Retina (tissue), 1 donor: ENCODE measurements around the gene CFAP54.

ENCODE experiments used
- DNase-seq: peaks from one replicate; pipeline ENCODE4 v3.0.0-alpha.2; 2016

Gene CFAP54

DNA sequence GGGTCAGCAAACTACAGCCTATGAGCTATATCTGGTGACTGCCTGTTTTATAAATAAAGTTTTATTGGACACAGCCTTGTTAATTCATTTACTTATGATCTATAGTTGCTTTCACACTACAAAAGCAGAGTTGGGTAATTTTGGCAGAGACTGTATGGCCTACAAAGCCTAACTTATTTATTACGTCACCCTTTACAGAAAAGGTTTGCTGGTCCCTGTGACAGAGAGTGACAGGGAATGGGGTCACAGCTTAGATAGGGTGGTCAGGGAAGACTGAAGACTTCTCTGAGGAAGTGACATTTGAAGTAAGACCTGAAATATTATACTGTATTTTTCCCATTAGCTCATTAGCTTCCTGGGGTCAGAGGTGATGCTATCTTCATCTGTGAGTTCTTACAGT lies 342.0 kb downstream of the CFAP54 start:
- no peak for DNase-seq

DNA sequence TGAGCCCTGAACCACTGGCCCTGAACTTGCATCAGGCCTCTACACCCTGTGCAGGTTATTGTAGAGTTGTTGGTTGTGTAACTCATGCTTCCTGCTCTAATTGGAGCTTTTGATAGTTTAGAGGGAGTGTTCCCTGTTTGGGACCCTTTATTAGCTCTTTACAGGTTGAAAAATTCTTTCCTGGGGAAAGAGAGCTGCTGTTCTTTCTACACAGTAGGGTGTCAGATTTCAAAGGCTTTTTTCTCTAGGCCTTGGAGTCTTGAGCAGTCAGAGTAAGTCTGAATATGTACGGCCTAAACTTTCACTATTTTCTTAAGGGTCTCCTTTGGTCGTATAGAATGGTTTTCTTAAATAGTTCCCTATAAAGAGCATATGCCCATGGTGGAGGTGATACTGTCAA lies 356.9 kb downstream of the CFAP54 start:
- DNase-seq: no peak

DNA sequence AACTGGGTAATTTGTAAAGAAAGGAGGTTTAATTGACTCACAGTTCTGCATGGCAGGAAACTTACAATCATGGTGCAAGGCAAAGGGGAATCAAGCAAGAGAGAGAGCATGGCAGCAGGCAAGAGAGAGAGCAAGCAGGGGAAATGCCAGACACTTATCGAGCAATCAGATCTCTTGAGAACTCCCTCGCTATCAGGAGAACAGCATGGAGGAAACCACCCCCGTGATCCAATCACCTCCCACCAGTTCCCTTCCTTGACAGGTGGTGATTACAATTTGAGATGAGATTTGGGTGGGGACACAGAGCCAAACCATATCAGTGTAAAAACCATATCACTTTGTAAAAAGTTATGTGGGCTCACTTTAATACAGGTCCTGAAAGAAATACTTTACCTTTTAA lies 361.3 kb downstream of the CFAP54 start:
- DNase-seq: no peak

DNA sequence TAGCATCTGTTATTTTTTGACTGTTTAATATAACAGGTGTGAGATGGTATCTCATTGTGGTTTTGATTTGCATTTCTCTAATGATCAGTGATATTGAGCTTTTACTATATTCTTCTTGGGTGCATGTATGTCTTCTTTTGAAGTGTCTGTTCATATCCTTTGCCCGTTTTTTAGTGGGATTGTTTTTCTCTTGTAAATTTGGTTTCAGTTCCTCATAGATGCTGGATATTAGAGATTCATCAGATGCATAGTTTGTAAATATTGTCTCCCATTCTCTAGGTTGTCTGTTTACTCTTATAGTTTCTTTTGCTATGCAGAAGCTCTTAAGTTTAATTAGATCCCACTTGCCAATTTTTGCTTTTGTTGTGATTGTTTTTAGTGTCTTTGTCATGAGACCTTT lies 368.8 kb downstream of the CFAP54 start:
- DNase-seq: no peak

DNA sequence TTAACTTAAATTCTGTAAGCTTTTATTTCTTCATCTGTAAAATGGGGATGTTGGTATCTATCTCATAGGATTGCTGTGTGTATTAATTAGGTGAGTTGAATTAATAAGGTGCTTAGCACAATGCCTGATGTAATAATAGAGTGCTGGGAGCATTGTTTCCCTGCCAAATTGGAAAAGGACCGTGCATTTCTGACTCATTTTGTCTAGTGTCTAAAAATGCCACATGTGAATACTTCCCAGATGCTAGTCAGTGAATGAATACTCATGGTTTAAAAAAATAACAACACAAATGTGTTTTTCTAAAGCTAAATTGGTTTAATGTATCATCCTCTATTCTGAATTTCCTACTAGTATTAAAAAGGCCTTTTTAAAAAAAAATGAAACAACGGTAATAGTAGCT lies 372.3 kb downstream of the CFAP54 start:
- no peak for DNase-seq

DNA sequence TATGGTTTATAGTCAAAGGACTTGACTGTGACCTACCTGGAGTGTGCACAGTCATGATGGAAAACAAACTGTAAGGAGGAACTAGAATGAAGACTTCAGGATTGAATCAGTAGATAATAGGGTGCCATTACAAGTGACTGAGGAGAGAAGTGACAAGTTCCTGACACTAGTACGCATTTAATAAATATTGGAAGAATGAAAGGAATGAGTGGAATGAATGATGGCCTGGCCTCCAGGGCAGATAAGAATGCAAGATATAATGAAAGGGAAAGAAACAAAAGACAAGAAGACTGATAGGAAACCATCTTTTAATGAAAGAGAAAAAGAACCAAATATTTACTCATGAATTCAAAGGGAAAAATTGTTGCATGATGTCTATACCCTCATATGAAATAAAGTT lies 372.9 kb downstream of the CFAP54 start:
- no peak for DNase-seq

DNA sequence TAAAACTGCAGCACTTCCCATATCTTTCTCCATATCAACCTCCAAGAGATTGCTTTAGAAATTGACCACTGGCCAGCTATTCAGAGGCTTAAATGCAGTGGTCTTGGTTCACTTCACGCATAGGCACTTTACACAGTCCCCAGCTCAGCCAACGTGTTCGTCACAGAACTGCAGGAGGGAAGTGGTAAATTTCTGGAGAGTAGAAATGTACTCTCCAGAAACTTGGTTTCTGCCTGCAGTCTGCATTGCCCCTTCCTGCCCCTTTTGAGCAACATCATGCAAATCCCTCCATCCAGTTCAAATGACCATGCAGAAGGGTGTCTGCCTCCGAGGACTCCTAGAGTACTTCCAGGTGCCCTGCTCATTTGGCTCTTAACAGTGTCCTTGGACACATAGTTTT lies 375.0 kb downstream of the CFAP54 start:
- DNase-seq: no peak

DNA sequence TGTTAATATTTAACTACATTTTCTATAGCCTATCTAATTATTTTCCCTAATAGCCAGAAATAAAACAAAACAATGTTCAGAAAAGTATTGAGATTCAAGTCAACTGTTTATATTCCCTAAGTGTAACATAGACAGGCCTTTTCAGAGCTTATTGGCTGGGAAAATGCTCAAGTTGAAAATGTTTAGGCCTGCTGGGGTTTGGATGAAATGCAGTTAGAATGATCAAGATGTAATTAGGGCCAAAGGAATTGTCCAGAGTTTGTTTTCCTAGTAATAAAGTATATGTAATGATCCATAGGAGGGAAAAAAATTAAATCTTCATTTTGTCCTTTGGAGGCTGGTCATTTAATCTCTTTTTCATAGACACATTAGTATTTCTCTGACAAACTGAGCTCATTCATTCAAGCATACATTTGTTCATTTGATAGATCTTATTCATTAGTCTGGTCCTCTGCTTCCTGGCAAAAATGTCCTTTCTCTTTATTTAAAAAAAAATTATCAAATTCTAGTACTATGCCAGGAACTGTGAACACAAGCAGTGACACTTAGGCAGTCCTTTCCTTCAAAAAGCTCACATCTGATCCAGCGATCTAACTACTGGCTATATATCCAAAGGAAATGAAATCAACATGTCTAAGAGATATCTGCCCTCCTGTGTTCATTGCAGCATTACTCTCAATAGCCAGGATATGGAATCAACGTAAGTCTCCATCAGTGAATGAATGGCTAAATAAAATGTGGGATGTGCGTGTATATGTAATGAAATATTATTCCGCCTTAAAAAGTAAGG lies 377.6 kb downstream of the CFAP54 start:
- DNase-seq: no peak

DNA sequence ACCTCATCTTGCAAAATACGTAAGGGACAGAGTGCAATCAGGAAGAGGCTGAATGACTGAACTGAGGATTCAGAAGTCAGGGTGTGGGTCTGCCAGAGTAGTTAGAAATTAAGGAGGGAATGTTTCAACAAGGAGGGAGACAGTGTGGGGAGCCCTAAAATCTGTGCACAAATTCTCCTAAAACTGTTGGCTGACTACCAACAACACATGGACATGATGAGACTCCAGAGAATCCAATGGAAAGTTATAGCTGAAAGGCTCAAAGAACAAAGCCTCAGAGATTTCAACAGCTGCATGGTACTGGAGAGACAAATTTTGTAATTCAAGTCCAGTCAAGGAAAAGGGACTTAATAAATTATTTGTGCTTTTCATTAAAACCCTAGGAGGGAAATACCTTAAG lies 381.6 kb downstream of the CFAP54 start:
- DNase-seq: no peak

DNA sequence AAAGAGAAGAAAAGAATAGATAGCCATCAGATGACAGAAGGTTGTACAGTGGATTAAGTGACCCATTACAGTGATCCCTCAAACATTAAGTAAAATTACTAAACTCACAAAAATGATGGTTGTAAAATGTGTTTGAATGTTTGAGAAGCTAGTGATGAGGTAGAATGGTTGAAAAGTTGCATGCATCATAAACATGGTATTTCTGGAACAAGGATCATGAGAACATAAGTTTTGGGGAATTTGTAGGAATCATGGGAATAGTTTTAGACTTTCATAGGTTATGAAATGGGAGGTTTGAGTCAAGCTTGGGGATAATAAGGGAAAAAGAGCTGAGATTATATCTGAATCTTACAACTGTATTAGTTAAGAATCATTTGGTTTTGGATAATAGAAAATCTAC lies 383.6 kb downstream of the CFAP54 start:
- DNase-seq: no peak

DNA sequence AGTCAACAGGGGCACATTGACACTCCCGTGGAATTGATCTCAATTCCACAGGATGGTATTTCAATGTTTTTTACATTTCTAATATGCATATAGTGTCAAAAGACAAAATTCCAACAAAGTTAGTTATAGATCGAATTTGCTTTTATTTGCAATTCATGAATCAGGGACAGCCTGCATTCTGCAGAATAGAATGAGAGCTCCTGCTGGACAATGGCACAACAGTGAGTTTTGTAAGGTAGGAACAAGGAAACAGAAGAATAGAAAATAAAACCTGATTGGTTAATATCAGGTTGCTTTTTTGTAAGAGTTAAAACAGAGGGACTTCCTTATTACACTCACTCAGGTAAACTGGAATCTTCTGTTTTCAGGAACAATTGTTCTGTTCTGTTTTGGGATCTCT lies 384.8 kb downstream of the CFAP54 start:
- DNase-seq: no peak

DNA sequence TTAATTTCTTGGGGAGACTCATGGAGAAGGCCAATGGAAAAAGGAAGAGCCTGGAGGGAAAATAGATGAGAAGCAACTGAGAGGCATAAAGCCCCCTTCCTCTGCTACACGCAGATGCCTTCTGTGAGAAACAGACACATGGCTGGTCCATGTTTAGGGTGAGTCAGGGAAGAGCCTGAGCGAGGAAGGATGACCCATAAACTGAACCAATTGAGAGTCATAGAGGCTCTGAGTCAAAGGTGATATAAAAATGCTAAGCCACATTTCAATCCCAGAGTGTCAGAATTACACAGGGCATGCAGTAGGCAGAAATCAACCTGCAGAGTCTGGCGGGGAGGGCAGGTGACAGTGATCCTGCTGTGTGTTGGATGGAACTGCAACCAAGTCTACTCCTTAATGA lies 387.6 kb downstream of the CFAP54 start:
- no peak for DNase-seq

DNA sequence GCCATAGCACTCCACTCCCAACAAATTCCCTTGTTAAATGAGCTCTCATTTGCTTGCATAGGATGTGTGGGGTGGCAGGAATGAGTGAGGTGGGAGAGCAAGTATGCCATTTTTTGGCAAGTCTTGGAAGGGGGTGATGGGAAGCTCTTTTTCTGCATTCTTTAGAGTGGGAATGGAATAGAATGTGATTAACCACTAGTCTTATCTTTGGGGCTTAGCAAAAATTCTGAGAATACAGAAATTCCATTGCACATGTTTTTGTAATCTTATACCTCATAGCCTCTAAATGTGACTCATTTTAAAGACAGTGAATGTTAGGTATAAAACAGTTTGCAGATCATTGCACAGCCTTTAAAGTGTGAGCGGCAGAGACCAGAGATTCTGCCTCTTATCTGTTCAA lies 389.3 kb downstream of the CFAP54 start:
- no peak for DNase-seq

DNA sequence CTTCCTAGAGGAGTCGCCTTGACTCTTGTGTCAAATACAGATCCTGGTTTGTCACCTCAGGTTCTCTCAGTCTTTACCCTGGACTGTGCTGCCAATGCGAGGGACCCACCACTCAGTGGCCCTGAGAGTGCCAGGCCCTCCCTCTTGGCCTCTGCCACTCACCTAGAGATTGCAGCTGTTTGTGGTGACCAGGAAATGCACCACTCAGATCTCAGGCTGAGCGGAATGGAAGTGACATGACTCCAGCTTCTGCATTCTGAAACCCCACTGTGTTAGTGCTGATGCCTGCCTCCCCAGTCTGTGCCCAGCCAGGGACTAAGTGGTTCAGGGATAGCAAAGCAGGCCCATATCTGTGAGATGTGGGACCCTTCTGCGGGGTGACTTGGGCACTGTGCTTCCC lies 389.9 kb downstream of the CFAP54 start:
- no peak for DNase-seq

DNA sequence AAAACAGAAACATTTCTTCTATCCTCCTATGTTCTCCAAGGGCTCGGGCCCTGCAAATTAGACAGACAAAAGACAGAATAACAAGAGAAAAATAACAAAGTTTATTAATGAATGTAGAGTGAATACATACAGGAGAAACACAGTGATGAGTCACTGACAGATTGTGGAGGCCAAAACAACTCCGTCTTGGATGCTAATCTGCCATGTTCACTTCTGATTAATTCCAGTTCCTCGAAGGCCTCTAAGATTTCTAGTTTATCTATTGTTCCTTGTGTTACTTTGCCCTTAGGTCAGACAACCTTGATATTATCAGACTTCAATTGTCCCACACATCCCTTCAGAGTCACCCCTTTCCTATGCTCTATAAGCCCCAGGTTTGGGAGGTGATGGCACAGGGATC lies 390.8 kb downstream of the CFAP54 start:
- no peak for DNase-seq

DNA sequence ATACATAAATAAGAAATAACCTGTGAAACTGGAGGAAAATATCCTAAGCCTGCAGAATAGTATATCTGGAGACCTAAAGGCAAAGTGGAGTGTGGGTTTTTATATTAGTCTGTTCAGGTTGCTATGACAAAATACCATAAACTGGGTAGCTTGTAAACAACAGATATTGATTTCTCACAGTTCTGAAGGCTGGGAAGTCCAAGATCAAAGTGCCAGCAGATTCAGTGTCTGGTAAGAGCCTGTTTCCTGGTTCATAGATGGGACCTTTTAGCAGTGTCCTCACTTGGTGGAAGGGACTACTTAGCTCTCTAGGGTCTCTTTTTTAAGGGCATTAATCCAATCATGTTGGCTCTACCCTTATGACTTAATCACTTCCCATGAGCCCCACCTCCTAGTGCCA lies 392.2 kb downstream of the CFAP54 start:
- DNase-seq: no peak

DNA sequence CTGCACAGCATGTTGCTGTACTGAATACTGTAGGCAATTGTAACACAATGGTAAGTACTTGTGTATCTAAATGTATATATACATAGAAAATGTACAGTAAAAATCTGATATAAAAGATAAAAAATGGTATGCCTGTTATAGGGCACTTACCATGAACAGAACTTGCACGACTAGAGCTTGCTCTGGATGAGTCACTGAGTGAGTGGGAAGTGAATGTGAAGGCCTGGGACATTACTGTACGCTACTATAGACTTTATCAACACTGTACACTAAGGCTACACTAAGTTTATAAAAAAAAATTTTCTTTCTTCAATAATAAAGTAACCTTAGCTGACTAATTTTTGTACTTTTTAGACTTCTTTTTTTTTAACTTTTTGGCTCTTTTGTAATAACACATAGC lies 393.5 kb downstream of the CFAP54 start:
- no peak for DNase-seq

DNA sequence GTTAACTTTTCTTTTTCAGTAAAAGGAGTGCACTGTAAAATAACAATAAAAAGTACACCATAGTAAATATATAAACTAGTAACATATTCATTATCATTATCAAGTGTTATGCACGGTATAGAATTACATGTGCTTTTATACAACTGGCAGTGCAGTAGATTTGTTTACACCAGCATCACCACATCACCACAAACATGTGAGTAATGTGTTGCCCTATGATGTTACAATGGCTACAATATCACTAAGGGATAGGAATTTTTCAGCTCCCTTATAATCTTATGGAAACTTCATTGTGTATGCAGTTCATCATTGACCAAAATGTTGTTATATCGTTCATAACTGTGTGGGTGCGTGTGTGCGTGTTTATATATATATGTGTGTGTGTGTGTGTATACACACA lies 394.2 kb downstream of the CFAP54 start:
- no peak for DNase-seq

DNA sequence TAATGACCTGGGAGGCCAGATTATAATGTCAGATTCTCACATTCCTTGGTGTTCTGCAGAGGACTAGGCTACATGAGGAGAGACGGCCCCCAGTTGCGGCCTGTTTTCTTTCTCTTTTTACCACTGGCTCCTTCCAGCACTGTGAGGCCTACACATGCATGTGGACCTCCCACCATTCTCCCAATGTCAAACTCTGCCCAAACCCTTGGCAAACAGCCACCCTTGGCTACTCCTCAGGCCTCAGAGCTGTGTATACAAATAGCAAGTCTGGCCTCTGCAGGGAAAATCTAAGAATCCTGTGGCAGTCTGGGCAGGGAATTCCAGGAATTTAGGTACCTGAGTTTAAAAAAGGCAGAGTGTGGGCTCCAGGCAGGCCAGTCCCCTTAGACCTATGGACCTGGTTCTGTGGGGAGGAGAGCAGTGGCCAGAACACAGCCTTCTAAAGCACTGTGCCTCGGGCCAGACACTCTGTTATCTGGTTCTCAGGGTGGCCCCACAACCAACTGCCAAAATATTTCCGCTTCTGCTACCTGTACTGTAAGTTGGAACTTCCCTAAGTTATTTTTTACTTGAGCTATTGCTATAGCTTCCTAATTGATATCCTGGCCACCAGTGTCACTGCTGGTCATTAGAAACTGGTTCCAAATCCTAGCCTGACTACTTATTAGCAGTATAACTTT lies 397.8 kb downstream of the CFAP54 start:
- no peak for DNase-seq

DNA sequence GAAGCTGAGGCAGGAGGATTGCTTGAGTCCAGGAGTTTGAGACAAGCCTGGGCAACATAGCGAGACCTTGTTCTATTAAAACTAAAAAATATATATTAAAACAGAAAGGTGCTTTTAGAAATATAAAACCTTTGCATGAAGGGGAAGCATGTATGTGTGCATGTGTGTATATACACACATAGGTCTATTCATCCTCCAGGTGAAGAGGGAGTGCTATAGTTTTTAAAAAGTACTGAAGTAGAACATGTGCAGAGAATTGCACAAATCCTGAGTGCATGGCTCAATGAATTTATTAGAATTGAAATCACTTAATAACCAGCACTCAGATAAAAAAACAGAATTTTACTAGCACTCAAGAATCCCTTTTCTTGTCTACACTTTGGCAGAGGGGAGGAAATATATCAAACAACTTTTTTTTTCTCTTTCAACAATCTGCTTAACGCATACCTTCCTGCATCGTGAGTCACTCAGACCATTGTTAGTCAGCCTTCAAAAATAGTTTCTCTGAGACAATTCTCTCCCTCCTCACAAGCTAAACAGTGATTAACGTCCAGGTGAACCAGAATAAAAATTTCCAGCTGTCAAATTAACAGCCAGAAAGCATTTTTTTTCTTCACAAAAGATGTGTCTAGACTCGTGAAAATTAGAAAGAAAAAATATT lies 400.0 kb downstream of the CFAP54 start:
- no peak for DNase-seq

DNA sequence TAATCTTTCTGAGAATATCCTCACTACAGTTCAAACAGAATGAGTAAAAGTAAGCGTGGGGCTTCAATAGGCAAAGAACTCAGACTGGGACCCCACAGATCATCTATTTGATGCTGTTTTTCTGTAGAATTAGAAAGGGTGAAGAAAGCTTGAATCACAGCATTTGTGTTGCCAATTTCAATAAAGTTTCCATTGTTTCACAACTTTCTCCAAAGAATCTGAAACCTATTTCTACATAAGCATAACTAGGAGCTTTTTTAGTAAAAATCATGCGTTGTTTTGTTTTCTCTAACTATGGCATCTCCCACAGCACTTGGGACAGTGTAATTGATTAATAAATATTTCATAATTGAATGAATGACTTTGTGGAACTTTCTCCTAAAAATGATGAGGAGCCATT lies 401.0 kb downstream of the CFAP54 start:
- no peak for DNase-seq

DNA sequence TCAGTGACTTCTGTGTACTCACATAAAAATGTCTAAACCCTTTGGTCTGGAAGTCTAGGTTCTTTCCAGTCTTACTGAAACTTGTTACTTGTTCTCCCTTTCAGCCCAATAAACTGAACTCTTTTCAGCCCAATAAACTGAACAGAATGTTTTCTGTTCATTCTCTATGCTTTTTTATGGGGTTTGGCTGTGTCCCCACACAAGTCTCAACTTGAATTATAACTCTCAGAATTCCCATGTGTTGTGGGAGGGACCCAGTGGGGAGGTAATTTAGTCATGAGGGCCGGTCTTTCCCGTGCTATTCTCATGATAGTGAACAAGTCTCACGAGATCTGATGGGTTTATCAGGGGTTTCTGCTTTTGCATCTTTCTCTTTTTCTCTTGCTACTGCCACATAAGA lies 402.7 kb downstream of the CFAP54 start:
- DNase-seq: no peak

DNA sequence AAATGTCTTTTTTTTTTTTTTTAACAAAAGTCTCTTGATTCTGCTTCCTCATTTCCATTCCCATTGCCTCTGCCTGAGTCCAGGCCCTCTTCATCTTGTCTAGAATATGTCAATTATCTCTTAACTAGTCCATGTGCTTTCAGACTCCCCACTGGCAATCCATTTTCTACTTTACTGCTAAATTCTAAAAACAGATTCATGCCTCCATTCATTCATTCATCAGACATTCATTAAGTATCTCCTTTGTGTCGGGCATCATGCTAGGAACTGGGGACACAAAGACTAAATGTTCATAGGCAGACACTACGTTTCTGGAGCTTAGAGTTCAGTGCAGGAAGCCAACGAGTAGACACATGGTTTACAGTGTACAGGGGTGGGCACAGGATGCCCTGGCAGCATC lies 408.0 kb downstream of the CFAP54 start:
- DNase-seq: no peak

DNA sequence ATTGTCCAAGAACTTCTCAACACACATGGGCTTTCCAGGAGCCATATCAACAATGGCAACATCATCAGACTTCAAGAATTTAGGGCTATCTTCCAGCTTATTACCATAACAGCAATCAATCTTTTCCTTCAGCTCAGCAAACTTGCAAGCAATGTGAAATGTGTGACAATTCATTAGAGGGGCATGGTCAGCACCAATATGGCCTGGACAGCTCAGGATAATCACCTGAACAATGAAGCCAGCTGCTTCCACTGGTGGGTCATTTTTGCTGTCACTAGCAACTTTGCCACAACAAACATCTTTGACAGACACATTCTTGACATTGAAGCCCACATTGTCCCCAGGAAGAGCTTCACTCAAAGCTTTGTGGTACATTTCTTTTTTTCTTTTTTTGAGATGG lies 411.8 kb downstream of the CFAP54 start:
- no peak for DNase-seq
